ENCODE results near the gene AP1M1.

AP1M1 gene

GRCh38 chr19:16226184-16226591 is 28.5 kb downstream of the AP1M1 start (continued):
- TF ChIP-seq, protein P1, sequence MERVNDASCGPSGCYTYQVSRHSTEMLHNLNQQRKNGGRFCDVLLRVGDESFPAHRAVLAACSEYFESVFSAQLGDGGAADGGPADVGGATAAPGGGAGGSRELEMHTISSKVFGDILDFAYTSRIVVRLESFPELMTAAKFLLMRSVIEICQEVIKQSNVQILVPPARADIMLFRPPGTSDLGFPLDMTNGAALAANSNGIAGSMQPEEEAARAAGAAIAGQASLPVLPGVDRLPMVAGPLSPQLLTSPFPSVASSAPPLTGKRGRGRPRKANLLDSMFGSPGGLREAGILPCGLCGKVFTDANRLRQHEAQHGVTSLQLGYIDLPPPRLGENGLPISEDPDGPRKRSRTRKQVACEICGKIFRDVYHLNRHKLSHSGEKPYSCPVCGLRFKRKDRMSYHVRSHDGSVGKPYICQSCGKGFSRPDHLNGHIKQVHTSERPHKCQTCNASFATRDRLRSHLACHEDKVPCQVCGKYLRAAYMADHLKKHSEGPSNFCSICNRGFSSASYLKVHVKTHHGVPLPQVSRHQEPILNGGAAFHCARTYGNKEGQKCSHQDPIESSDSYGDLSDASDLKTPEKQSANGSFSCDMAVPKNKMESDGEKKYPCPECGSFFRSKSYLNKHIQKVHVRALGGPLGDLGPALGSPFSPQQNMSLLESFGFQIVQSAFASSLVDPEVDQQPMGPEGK (CRISPR knock-in tag; IDR thresholded peaks at IDR 0.05; ENCODE audit: borderline replicate concordance), result no peak
- TF ChIP-seq ZC3H10 (CRISPR knock-in tag; IDR thresholded peaks at IDR 0.05) (no peak), OSR1 (CRISPR knock-in tag; IDR thresholded peaks at IDR 0.05) (no peak), GLIS3 (CRISPR knock-in tag; IDR thresholded peaks at IDR 0.05) (no peak)

- TF ChIP-seq SNAI2 (CRISPR knock-in tag; IDR thresholded peaks at IDR 0.05) (no peak), ZFP30 (CRISPR knock-in tag; IDR thresholded peaks at IDR 0.05) (no peak)
- TF ChIP-seq, protein P1 (CRISPR knock-in tag; IDR thresholded peaks at IDR 0.05; ENCODE audit: borderline replicate concordance), result no peak
- ATAC-seq, result no peak
Observed at GRCh38 chr19:16226878-16227836, 29.4 kb downstream of the AP1M1 start.

DNA sequence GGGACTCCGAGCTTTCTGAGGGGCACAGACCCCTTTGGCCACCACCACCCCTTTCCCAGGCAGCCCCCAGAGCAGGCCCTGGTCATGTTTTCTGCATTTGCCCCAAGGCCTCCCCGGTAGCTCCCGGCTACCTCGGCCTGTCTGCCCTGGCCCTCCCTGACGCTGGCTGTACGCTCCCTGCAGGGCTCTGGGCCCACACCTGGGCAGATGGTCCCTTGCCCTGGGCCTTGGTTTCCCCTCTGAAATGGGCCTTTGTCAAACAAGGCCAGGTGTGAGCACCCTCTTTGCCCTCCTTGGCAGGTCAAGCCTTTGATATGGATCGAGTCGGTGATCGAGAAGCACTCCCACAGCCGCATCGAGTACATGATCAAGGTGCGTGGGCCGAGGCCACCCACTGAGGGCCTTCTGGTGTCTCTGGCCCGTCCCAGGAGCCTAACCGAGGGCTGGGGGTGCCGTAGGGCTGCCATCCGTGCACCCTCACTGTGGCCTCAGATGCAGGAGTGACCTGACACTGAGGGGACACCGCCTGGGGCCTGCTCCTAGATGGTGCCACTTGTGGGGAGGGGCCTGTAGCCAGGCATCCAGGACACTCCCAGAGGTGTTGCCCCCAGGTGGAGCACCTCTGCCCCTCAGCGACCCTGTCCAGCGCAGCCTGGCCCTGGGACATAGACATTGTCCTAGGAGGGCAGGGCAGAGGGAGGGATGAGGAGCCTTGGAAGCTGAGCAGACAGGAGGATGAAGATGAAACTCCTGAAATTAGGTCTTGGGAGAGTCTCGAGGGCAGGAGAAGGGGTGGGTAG is 30.3 kb downstream of the AP1M1 start:
- TF ChIP-seq, protein P2, sequence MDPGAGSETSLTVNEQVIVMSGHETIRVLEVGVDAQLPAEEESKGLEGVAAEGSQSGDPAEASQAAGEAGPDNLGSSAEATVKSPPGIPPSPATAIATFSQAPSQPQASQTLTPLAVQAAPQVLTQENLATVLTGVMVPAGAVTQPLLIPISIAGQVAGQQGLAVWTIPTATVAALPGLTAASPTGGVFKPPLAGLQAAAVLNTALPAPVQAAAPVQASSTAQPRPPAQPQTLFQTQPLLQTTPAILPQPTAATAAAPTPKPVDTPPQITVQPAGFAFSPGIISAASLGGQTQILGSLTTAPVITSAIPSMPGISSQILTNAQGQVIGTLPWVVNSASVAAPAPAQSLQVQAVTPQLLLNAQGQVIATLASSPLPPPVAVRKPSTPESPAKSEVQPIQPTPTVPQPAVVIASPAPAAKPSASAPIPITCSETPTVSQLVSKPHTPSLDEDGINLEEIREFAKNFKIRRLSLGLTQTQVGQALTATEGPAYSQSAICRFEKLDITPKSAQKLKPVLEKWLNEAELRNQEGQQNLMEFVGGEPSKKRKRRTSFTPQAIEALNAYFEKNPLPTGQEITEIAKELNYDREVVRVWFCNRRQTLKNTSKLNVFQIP (CRISPR knock-in tag; IDR thresholded peaks at IDR 0.05; ENCODE audit: borderline replicate concordance, low read depth), result no peak
- TF ChIP-seq ESRRG (CRISPR knock-in tag; IDR thresholded peaks at IDR 0.05), result no peak
- no peak for TF ChIP-seq ARNTL (CRISPR knock-in tag; IDR thresholded peaks at IDR 0.05; ENCODE audit: borderline replicate concordance, low read depth)
- TF ChIP-seq PPARA (CRISPR knock-in tag; IDR thresholded peaks at IDR 0.05; ENCODE audit: borderline replicate concordance), result no peak
- no peak for TF ChIP-seq ZFP3 (CRISPR knock-in tag; IDR thresholded peaks at IDR 0.05)
- no peak for TF ChIP-seq RARB (CRISPR knock-in tag; IDR thresholded peaks at IDR 0.05)
- no peak for TF ChIP-seq ISL1 (CRISPR knock-in tag; IDR thresholded peaks at IDR 0.05)
- no peak for TF ChIP-seq CSRNP3 (CRISPR knock-in tag; IDR thresholded peaks at IDR 0.05)
- TF ChIP-seq SNAI2 (CRISPR knock-in tag; IDR thresholded peaks at IDR 0.05), result no peak
- no peak for TF ChIP-seq TSHZ2 (CRISPR knock-in tag; IDR thresholded peaks at IDR 0.05)
- no peak for TF ChIP-seq OSR1 (CRISPR knock-in tag; IDR thresholded peaks at IDR 0.05)
- ATAC-seq, result no peak
